ENCODE data around the gene ATRN.
"Not testable (repeated sequence)": the region's sequence is repeated elsewhere in the genome, so short reads cannot be mapped to it uniquely, and the experiment has no call there.

The ATRN gene

DNA sequence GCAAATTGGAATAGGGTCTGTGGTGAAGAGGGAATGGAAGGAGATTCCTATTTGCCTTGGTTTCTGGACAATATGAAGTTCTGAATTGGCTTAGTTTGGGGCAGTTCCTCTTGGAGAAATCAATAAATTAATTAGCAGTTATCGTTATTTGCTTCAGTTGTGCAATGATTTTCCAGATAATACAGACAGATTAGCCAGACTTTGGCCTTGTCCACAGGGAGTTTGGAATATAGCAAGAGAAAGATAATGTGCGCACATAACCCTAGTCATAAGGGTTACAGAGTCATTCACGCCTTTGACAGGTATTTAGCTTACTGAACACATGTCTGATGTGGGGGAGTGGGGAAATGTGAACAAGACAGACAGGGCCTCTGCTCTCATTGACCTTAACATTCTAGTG lies 1.3 kb downstream of the ATRN start:
- ChIA-PET POLR2A (no interaction called here), CTCF (interaction anchor here (2.1 kb wide), 1 partner anchor 91 kb away, joined by 5 read pairs; no protein-coding TSS in a partner anchor)
- DNase-seq (ENCODE audit: low read depth, low spot score): no peak
- H3K4me3 ChIP-seq (ENCODE audit: low read depth, low read length): peak overlapping the region; percentile 87
- no peak for TF ChIP-seq CTCF (IDR thresholded peaks at IDR 0.05; ENCODE audit: insufficient read depth, low read length, missing control alignments)

GRCh38 chr20:3473324-3473723 lies 2.5 kb downstream of the ATRN start:
- CTCF ChIA-PET: interaction anchor here (1.1 to 2.1 kb wide), 3 partner anchors 20 to 90 kb away, joined by 3 to 5 read pairs (median 5); no protein-coding TSS in a partner anchor
- DNase-seq (ENCODE audit: low read depth, low spot score): no peak
- POLR2A ChIA-PET: no interaction called here
- no peak for TF ChIP-seq CTCF (IDR thresholded peaks at IDR 0.05; ENCODE audit: insufficient read depth, low read length, missing control alignments)
- no peak overlapping the region for H3K4me3 ChIP-seq (ENCODE audit: low read depth, low read length)

DNA sequence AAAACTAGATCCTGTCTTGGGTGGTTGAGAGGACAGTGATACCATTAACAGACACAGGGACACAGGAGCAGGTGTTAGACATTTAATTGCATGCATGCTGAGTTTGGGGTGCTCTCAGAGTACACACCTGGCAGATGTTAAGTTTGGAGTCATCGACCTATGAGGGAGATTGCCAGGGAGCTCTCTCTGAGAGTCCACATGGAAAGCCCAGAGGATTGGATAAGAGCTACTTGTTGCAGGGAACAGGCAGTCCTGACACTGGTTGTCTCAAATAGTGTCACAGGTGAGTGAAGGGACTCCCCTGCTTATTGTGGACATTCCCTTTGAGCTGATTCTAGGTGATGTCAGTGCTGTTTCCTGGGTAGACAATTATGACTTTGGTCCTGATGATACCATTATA lies 3.1 kb downstream of the ATRN start:
- no peak for DNase-seq (ENCODE audit: low read depth, low spot score)
- POLR2A ChIA-PET: no interaction called here
- CTCF ChIA-PET: interaction anchor here (1.1 to 2.1 kb wide), 3 partner anchors 20 to 90 kb away, joined by 3 to 5 read pairs (median 5); no protein-coding TSS in a partner anchor

GRCh38 chr20:3477003-3477860 lies 6.4 kb downstream of the ATRN start:
- POLR2A ChIA-PET; DNase-seq (ENCODE audit: low read depth, low spot score); H3K4me3 ChIP-seq (ENCODE audit: low read depth, low read length); CTCF ChIA-PET: not testable (repeated sequence)

More for the DNA sequence above, 3.1 kb downstream of the ATRN start:
- no peak for TF ChIP-seq CTCF (IDR thresholded peaks at IDR 0.05; ENCODE audit: insufficient read depth, low read length, missing control alignments)
- H3K4me3 ChIP-seq (ENCODE audit: low read depth, low read length): no peak overlapping the region

DNA sequence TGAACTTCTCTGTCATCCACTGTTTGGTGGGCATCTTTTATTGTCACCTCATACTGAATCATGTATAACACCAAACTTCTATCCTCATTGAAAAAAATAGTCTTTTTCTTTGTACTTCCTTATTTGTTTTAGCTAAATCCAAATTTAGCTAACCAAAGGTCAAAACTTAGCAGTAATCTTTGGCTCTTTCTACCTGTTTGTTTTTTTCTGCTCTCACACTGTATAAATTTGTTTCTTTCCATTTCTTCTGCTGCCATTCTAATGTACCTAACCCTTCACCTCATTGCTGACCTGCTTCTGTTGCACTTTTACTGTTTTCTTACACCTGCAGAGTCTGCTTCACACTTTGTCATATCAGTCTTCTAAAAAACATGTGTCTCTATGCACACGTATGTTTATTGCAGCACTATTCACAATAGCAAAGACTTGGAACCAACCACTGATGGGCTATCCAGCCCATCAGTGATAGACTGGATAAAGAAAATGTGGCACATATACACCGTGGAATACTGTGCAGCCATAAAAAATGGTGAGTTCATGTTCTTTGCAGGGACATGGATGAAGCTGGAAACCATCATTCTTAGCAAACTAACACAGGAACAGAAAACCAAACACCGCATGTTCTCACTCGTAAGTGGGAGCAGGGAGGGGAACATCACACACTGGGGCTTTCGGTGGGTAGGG lies 7.2 kb downstream of the ATRN start:
- CTCF ChIA-PET: interaction anchor here (0.6 kb wide), 1 partner anchor 27 kb away, joined by 3 read pairs; no protein-coding TSS in a partner anchor
- H3K4me3 ChIP-seq (ENCODE audit: low read depth, low read length): no peak overlapping the region
- POLR2A ChIA-PET: no interaction called here
- no peak for TF ChIP-seq CTCF (IDR thresholded peaks at IDR 0.05; ENCODE audit: insufficient read depth, low read length, missing control alignments)
- DNase-seq (ENCODE audit: low read depth, low spot score): no peak

GRCh38 chr20:3479025-3479424 lies 8.2 kb downstream of the ATRN start:
- DNase-seq (ENCODE audit: low read depth, low spot score): no peak
- POLR2A ChIA-PET: no interaction called here
- no peak for TF ChIP-seq CTCF (IDR thresholded peaks at IDR 0.05; ENCODE audit: insufficient read depth, low read length, missing control alignments)
- no peak overlapping the region for H3K4me3 ChIP-seq (ENCODE audit: low read depth, low read length)
- CTCF ChIA-PET: no interaction called here
